ENCODE data around the gene LRCH3.

The LRCH3 gene

GRCh38 chr3:197791113-197791891 is at the start of gene LRCH3:
Gene LRCH3, plus strand, starts transcription at chr3:197791254. Its CDS starts 25 bp downstream, at chr3:197791279.
- in situ Hi-C loops (cut with HindIII; ENCODE audit: low sequenced_read_pairs): no loop called here
- TF ChIP-seq, protein P1, sequence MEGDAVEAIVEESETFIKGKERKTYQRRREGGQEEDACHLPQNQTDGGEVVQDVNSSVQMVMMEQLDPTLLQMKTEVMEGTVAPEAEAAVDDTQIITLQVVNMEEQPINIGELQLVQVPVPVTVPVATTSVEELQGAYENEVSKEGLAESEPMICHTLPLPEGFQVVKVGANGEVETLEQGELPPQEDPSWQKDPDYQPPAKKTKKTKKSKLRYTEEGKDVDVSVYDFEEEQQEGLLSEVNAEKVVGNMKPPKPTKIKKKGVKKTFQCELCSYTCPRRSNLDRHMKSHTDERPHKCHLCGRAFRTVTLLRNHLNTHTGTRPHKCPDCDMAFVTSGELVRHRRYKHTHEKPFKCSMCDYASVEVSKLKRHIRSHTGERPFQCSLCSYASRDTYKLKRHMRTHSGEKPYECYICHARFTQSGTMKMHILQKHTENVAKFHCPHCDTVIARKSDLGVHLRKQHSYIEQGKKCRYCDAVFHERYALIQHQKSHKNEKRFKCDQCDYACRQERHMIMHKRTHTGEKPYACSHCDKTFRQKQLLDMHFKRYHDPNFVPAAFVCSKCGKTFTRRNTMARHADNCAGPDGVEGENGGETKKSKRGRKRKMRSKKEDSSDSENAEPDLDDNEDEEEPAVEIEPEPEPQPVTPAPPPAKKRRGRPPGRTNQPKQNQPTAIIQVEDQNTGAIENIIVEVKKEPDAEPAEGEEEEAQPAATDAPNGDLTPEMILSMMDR (IDR thresholded peaks at IDR 0.05; ENCODE audit: low read depth, low read length, missing control alignments): no peak
- peak within 1 kb of the TSS; percentile 91 for H3K4me3 ChIP-seq (ENCODE audit: low read depth, low read length)
- peak; percentile 55 for DNase-seq (ENCODE audit: low read depth)

- TF ChIP-seq, protein P1 (IDR thresholded peaks at IDR 0.05; ENCODE audit: low read depth, low read length, missing control alignments): no peak
- DNase-seq (ENCODE audit: low read depth): no peak
- in situ Hi-C loops (cut with HindIII; ENCODE audit: low sequenced_read_pairs): no loop called here
- no peak overlapping the region for H3K4me3 ChIP-seq (ENCODE audit: low read depth, low read length)
These were observed 48.3 kb upstream of the LRCH3 start for GRCh38 chr3:197742787-197743186.

DNA sequence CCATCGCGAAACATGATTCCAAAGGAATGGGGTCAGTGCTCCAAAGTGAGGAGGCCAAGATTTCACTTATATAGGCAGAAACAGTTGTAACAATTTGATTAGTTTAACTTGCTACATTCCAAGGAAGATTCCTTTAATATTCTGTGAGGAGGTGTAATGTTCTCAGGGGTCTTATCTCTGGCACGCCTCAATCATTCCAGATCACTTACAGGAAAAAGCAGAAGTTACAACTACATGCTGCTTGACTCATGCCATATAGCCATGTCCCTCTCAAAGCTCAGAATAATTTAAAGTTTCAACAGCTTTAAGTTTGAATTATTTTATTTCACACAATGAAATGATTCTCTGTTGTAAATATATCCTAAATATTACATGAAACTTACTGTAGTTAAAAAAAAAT is 44.8 kb upstream of the LRCH3 start:
- in situ Hi-C loops (cut with HindIII; ENCODE audit: low sequenced_read_pairs): no loop called here
- TF ChIP-seq, protein P1 (IDR thresholded peaks at IDR 0.05; ENCODE audit: low read depth, low read length, missing control alignments): no peak
- no peak for DNase-seq (ENCODE audit: low read depth)
- H3K4me3 ChIP-seq (ENCODE audit: low read depth, low read length): no peak overlapping the region

DNA sequence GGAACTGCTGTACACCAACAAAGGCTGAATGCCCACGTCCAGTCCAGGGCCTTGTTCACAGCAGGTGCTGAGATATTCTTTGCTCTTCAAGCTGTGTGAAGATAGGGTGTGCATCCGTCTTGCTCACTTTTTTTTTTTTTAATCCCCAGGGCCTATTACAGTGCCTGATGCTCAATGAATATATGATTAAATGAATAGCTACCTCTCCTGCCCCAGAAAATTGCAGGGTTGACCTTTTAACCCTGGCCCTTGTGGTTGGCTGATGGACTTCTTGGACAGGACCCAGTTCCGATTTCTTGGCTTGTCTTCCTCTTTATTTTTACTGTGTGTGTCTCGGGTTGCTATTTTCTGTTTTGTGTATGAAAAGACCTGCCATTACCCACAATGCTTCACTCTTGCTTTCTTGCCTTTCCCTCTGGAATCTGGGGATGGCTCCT is 44.2 kb upstream of the LRCH3 start:
- TF ChIP-seq, protein P1 (IDR thresholded peaks at IDR 0.05; ENCODE audit: low read depth, low read length, missing control alignments): no peak
- no peak for DNase-seq (ENCODE audit: low read depth)
- no peak overlapping the region for H3K4me3 ChIP-seq (ENCODE audit: low read depth, low read length)
- in situ Hi-C loops (cut with HindIII; ENCODE audit: low sequenced_read_pairs): no loop called here

DNA sequence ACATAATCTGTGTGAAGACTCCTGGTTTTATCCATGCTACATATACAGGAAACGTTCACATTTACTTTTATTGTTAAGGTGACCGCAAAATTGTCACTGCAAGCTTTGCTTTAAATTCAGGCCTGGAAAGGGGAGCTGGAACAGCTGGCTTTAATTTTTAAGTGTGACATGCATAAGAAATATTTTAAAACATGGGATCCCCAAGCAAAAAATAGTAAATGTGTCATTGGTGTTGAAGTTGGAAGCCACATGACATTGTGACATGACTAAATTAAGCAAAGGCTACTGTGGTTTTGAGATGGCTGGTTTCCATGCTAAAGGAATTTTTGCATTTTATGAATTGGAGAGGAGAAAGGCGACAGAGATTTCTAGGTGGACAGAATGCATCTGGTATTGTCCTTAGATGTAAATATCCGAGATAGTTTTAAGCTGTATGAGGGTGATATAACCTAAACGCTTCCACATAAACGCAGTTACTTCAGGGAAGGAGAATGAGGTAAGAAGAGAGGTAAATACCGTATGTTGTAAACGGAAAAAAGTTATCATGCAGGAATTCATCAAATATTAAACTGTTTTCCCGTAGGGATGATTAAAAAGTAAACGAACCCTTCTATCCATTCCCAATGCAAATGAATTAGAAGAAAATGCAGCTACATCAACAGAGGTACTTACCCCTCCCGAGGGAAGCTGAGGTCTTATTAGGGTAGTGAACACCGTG is 42.3 kb upstream of the LRCH3 start:
- in situ Hi-C loops (cut with HindIII; ENCODE audit: low sequenced_read_pairs): no loop called here
- peak overlapping the region; percentile 72 for H3K4me3 ChIP-seq (ENCODE audit: low read depth, low read length)
- no peak for DNase-seq (ENCODE audit: low read depth)
- TF ChIP-seq, protein P1 (IDR thresholded peaks at IDR 0.05; ENCODE audit: low read depth, low read length, missing control alignments): no peak

- TF ChIP-seq, protein P1 (IDR thresholded peaks at IDR 0.05; ENCODE audit: low read depth, low read length, missing control alignments): no peak
- DNase-seq (ENCODE audit: low read depth): no peak
- in situ Hi-C loops (cut with HindIII; ENCODE audit: low sequenced_read_pairs): no loop called here
- H3K4me3 ChIP-seq (ENCODE audit: low read depth, low read length): peak overlapping the region; percentile 72
These were observed 41.8 kb upstream of the LRCH3 start for GRCh38 chr3:197749315-197749600.

Data from astrocyte of the cerebellum (primary cell).